HG02763 (cell line): ENCODE data around the gene STYXL2.
A peak's percentile ranks its signal among the peaks of the same experiment; 100 is the strongest.

Experiments
- ATAC-seq: cut with Tn5 transposase; IDR thresholded peaks from one replicate; pipeline ENCODE4 v1.9.1; 2021; ENCODE audit warnings: mild to moderate bottlenecking, moderate library complexity; ENCODE audit not compliant: unreplicated experiment

STYXL2 gene

GRCh38 chr1:167093846-167094516 lies at the start of gene STYXL2:
Gene STYXL2, plus strand, starts transcription at chr1:167094075. Its CDS starts 775 bp downstream, at chr1:167094850.
- no peak for ATAC-seq

GRCh38 chr1:167051907-167052306 lies 42.0 kb upstream of the STYXL2 start:
- ATAC-seq = no peak

- ATAC-seq = no peak
These were observed 41.5 kb upstream of the STYXL2 start for GRCh38 chr1:167052389-167052788.

- ATAC-seq = no peak
These were observed 39.3 kb upstream of the STYXL2 start for GRCh38 chr1:167054531-167054930.

- ATAC-seq = no peak
These were observed 38.8 kb upstream of the STYXL2 start for GRCh38 chr1:167054946-167055630.

- ATAC-seq = no peak
These were observed 37.2 kb upstream of the STYXL2 start for GRCh38 chr1:167056529-167057231.

GRCh38 chr1:167057241-167057688 lies 36.6 kb upstream of the STYXL2 start:
- peak; percentile 56 for ATAC-seq

GRCh38 chr1:167059045-167059808 lies 34.6 kb upstream of the STYXL2 start:
- peak; percentile 42 for ATAC-seq

GRCh38 chr1:167059809-167060107 lies 34.1 kb upstream of the STYXL2 start:
- ATAC-seq = no peak

GRCh38 chr1:167060141-167061072 lies 33.5 kb upstream of the STYXL2 start:
- no peak for ATAC-seq

GRCh38 chr1:167061073-167061464 lies 32.8 kb upstream of the STYXL2 start:
- ATAC-seq = no peak

GRCh38 chr1:167064621-167065020 lies 29.3 kb upstream of the STYXL2 start:
- ATAC-seq = no peak

GRCh38 chr1:167065471-167065870 lies 28.4 kb upstream of the STYXL2 start:
- ATAC-seq = no peak

- peak; percentile 58 for ATAC-seq
These were observed 27.3 kb upstream of the STYXL2 start for GRCh38 chr1:167066333-167067122.

- ATAC-seq = no peak
These were observed 26.0 kb upstream of the STYXL2 start for GRCh38 chr1:167067904-167068303.

- ATAC-seq = no peak
These were observed 25.1 kb upstream of the STYXL2 start for GRCh38 chr1:167068761-167069160.

- no peak for ATAC-seq
These were observed 22.6 kb upstream of the STYXL2 start for GRCh38 chr1:167071286-167071685.

- no peak for ATAC-seq
These were observed 17.7 kb upstream of the STYXL2 start for GRCh38 chr1:167076136-167076710.
